HepG2 (cell line): ENCODE data around the gene KRTCAP2. TPM values are rescaled to one million over a fixed set of nuclear protein-coding genes. Genes with fewer than 3 reads are reported as not detected.

ENCODE experiments used
- CEBPG ChIP-seq: IDR thresholded peaks from 2 replicates; pipeline ENCODE4 v1.6.1; 2016
- PAX8 ChIP-seq: sonication (generic); formaldehyde crosslinking; IDR thresholded peaks from 2 replicates; pipeline ENCODE4 v1.8.0; 2022; ENCODE audit warnings: mild to moderate bottlenecking, missing genetic modification reagents, borderline replicate concordance
- POLR2AphosphoS5 ChIP-seq: IDR thresholded peaks from 2 replicates; pipeline ENCODE4 v1.6.1; 2012; ENCODE audit warnings: low read depth, low read length
- SALL1 ChIP-seq: sonication (generic); formaldehyde crosslinking; IDR thresholded peaks from 2 replicates; pipeline ENCODE4 v1.8.0; 2022; ENCODE audit warnings: mild to moderate bottlenecking, missing genetic modification reagents
- ZBTB38 ChIP-seq: sonication (generic); formaldehyde crosslinking; IDR thresholded peaks from 2 replicates; pipeline ENCODE4 v1.5.1; 2020; ENCODE audit warnings: mild to moderate bottlenecking, missing genetic modification reagents
- ZNF12 ChIP-seq: sonication (generic); formaldehyde crosslinking; IDR thresholded peaks from 2 replicates; pipeline ENCODE4 v1.5.0; 2020; ENCODE audit warnings: missing genetic modification reagents
- ZNF225 ChIP-seq: sonication (generic); formaldehyde crosslinking; IDR thresholded peaks from 2 replicates; pipeline ENCODE4 v1.4.0; 2020; ENCODE audit warnings: mild to moderate bottlenecking, missing genetic modification reagents
- ZNF296 ChIP-seq: sonication (generic); formaldehyde crosslinking; conservative IDR thresholded peaks from 2 replicates; pipeline ENCODE4 v1.5.0; 2020; ENCODE audit warnings: mild to moderate bottlenecking, missing genetic modification reagents
- ZNF333 ChIP-seq: sonication (generic); formaldehyde crosslinking; IDR thresholded peaks from 2 replicates; pipeline ENCODE4 v1.4.0; 2020; ENCODE audit warnings: mild to moderate bottlenecking, missing genetic modification reagents, borderline replicate concordance
- ZNF572 ChIP-seq: sonication (generic); formaldehyde crosslinking; IDR thresholded peaks from 2 replicates; pipeline ENCODE4 v1.5.1; 2020; ENCODE audit warnings: mild to moderate bottlenecking, missing genetic modification reagents
- ZNF589 ChIP-seq: sonication (generic); formaldehyde crosslinking; conservative IDR thresholded peaks from 2 replicates; pipeline ENCODE4 v1.8.0; 2022; ENCODE audit warnings: mild to moderate bottlenecking, moderate library complexity, missing genetic modification reagents
- ZNF772 ChIP-seq: sonication (generic); formaldehyde crosslinking; IDR thresholded peaks from 2 replicates; pipeline ENCODE4 v1.5.0; 2020; ENCODE audit warnings: mild to moderate bottlenecking, missing genetic modification reagents
- ZNF816 ChIP-seq: sonication (generic); formaldehyde crosslinking; IDR thresholded peaks from 2 replicates; pipeline ENCODE4 v1.8.0; 2022; ENCODE audit warnings: missing genetic modification reagents, mild to moderate bottlenecking, borderline replicate concordance
- ZNF83 ChIP-seq: sonication (generic); formaldehyde crosslinking; IDR thresholded peaks from 2 replicates; pipeline ENCODE4 v1.4.0; 2020; ENCODE audit warnings: missing genetic modification reagents, mild to moderate bottlenecking, borderline replicate concordance
- ZNF879 ChIP-seq: sonication (generic); formaldehyde crosslinking; IDR thresholded peaks from 2 replicates; pipeline ENCODE4 v1.8.1; 2023; ENCODE audit warnings: missing genetic modification reagents
- ZSCAN30 ChIP-seq: sonication (generic); formaldehyde crosslinking; IDR thresholded peaks from 2 replicates; pipeline ENCODE4 v1.5.0; 2020; ENCODE audit warnings: mild to moderate bottlenecking, missing genetic modification reagents
- polyA plus RNA-seq, 8 experiments: library from polyadenylated mRNA; depleted of rRNA in 3 of 8; stranded (reverse) in 7 of 8; unstranded in 1 of 8; fragments of >200 nt; fragmentation: Illumina TruSeq in 4 of 8; extraction: Trizol in 4 of 8; gene quantifications; 2 replicates each; pipeline versions ENCODE4 v1.2.1 to v1.2.3, GENCODE V29; 2011 to 2016; ENCODE audit warnings: low read depth in 4 of 8, missing spikeins in 1 of 8, mixed read lengths in 1 of 8; ENCODE audit not compliant: insufficient read depth in 1 of 8
- total RNA-seq, 5 experiments: library from RNA; depleted of rRNA; stranded (reverse); fragments of >200 nt; fragmentation: Illumina TruSeq; extraction: Trizol; gene quantifications; 2 replicates each; pipeline ENCODE4 v1.2.3, GENCODE V29; 2016; ENCODE audit warnings: low read depth in 1 of 5
- TF ChIP-seq, protein P1 (sequence below): sonication (generic); formaldehyde crosslinking; IDR thresholded peaks from 2 replicates; pipeline ENCODE4 v1.4.0; 2020; ENCODE audit warnings: missing genetic modification reagents, borderline replicate concordance
- TF ChIP-seq, protein P2 (sequence below): sonication (generic); formaldehyde crosslinking; IDR thresholded peaks from 2 replicates; pipeline ENCODE4 v1.5.0; 2020; ENCODE audit warnings: mild to moderate bottlenecking, missing genetic modification reagents
- TF ChIP-seq, protein P3 (sequence below): IDR thresholded peaks from 2 replicates; pipeline ENCODE4 v1.6.1; 2016; ENCODE audit warnings: mild to moderate bottlenecking
- TF ChIP-seq, protein P4 (sequence below), 2 experiments: sonication (generic) in 1 of 2; formaldehyde crosslinking in 1 of 2; IDR thresholded peaks; 2 replicates each; pipeline versions ENCODE4 v1.5.1 to v1.6.1; 2011 to 2020; ENCODE audit warnings: borderline replicate concordance in 1 of 2, low read depth in 1 of 2, low read length in 1 of 2, mild to moderate bottlenecking in 1 of 2, missing genetic modification reagents in 1 of 2, moderate library complexity in 1 of 2

The KRTCAP2 gene
- total and polyA plus RNA-seq, 2 of the 13 experiments (the other 11 are each of a cell fraction or from before 2014, with no cell fraction given), result 77.3 to 79.4 TPM

DNA sequence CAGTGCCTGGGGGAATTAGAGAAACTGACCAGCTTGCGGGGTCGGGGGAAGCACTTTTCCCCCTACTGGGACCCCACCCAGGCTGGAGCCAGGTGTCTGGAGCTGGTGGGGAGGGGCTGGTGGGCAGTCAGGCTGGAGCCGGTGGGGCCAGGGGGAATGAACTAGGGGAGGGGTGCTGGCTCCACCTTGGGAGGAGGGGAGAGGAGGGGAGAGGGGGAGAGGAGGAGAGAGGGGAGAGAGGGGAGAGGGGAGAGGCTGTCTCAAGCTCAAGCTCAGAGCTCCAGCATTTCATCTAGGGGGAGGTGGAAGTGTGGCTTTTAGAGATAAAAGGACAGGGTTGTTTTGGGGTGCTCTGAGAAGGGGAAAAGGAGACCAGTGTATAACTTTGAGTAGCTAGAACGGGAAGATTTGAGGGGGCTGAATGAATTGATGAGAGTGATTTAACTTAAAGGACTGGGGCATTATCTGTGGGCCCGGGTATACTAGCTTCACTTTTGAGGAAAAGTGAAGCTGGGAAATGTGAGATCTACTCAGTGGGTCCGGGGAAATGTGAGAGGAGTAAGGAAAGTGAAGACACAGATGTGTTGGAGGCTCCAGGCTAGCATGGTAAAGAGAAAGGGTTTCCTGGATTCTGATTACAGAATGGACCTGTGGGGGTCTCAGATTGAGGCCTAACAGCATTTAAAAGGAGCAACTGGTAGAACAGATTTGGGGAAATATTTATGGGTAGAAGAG, 42.7 kb downstream of the KRTCAP2 start (continued):
- TF ChIP-seq, protein P1, sequence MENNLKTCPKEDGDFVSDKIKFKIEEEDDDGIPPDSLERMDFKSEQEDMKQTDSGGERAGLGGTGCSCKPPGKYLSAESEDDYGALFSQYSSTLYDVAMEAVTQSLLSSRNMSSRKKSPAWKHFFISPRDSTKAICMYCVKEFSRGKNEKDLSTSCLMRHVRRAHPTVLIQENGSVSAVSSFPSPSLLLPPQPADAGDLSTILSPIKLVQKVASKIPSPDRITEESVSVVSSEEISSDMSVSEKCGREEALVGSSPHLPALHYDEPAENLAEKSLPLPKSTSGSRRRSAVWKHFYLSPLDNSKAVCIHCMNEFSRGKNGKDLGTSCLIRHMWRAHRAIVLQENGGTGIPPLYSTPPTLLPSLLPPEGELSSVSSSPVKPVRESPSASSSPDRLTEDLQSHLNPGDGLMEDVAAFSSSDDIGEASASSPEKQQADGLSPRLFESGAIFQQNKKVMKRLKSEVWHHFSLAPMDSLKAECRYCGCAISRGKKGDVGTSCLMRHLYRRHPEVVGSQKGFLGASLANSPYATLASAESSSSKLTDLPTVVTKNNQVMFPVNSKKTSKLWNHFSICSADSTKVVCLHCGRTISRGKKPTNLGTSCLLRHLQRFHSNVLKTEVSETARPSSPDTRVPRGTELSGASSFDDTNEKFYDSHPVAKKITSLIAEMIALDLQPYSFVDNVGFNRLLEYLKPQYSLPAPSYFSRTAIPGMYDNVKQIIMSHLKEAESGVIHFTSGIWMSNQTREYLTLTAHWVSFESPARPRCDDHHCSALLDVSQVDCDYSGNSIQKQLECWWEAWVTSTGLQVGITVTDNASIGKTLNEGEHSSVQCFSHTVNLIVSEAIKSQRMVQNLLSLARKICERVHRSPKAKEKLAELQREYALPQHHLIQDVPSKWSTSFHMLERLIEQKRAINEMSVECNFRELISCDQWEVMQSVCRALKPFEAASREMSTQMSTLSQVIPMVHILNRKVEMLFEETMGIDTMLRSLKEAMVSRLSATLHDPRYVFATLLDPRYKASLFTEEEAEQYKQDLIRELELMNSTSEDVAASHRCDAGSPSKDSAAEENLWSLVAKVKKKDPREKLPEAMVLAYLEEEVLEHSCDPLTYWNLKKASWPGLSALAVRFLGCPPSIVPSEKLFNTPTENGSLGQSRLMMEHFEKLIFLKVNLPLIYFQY (CRISPR knock-in tag), result no peak
- no peak for TF ChIP-seq SALL1 (CRISPR knock-in tag)
- no peak for TF ChIP-seq ZNF225
- no peak for TF ChIP-seq ZNF816
- TF ChIP-seq CEBPG (CRISPR knock-in tag), result no peak
- TF ChIP-seq, protein P2, sequence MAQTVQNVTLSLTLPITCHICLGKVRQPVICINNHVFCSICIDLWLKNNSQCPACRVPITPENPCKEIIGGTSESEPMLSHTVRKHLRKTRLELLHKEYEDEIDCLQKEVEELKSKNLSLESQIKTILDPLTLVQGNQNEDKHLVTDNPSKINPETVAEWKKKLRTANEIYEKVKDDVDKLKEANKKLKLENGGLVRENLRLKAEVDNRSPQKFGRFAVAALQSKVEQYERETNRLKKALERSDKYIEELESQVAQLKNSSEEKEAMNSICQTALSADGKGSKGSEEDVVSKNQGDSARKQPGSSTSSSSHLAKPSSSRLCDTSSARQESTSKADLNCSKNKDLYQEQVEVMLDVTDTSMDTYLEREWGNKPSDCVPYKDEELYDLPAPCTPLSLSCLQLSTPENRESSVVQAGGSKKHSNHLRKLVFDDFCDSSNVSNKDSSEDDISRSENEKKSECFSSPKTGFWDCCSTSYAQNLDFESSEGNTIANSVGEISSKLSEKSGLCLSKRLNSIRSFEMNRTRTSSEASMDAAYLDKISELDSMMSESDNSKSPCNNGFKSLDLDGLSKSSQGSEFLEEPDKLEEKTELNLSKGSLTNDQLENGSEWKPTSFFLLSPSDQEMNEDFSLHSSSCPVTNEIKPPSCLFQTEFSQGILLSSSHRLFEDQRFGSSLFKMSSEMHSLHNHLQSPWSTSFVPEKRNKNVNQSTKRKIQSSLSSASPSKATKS, result no peak
- TF ChIP-seq ZNF772 (CRISPR knock-in tag), result no peak
- TF ChIP-seq ZNF296, result 0 out of 2 replicates have a peak, but pooled peaks have one; percentile 3
- no peak for TF ChIP-seq ZNF572 (CRISPR knock-in tag)
- TF ChIP-seq ZNF333, result no peak
- TF ChIP-seq, protein P3, sequence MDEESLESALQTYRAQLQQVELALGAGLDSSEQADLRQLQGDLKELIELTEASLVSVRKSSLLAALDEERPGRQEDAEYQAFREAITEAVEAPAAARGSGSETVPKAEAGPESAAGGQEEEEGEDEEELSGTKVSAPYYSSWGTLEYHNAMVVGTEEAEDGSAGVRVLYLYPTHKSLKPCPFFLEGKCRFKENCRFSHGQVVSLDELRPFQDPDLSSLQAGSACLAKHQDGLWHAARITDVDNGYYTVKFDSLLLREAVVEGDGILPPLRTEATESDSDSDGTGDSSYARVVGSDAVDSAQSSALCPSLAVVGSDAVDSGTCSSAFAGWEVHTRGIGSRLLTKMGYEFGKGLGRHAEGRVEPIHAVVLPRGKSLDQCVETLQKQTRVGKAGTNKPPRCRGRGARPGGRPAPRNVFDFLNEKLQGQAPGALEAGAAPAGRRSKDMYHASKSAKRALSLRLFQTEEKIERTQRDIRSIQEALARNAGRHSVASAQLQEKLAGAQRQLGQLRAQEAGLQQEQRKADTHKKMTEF (CRISPR knock-in tag), result no peak
- TF ChIP-seq, protein P4, sequence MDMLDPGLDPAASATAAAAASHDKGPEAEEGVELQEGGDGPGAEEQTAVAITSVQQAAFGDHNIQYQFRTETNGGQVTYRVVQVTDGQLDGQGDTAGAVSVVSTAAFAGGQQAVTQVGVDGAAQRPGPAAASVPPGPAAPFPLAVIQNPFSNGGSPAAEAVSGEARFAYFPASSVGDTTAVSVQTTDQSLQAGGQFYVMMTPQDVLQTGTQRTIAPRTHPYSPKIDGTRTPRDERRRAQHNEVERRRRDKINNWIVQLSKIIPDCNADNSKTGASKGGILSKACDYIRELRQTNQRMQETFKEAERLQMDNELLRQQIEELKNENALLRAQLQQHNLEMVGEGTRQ (IDR thresholded peaks at IDR 0.05; ENCODE audit: low read depth, low read length), result no peak
- TF ChIP-seq, protein P4 (CRISPR knock-in tag; IDR thresholded peaks at IDR 0.05; ENCODE audit: borderline replicate concordance), result no peak
- no peak for TF ChIP-seq ZNF589
- TF ChIP-seq PAX8 (CRISPR knock-in tag), result no peak
- no peak for TF ChIP-seq ZNF12 (CRISPR knock-in tag)
- no peak for TF ChIP-seq ZBTB38
- TF ChIP-seq ZNF83, result 0 out of 2 replicates have a peak, but pooled peaks have one; percentile 8
- peak; percentile 24; the same call in 1 of the 2 replicates for TF ChIP-seq POLR2AphosphoS5
- TF ChIP-seq ZNF879 (CRISPR knock-in tag), result no peak
- no peak for TF ChIP-seq ZSCAN30 (CRISPR knock-in tag)
